Subcutaneous adipose tissue (tissue), 4 donors: ENCODE data around the gene NPW. TPM values are rescaled to one million over a fixed set of nuclear protein-coding genes. Genes with fewer than 3 reads are reported as not detected.

Source experiments
- total RNA-seq, 4 donors: library from RNA; depleted of rRNA; stranded (reverse); fragments of >200 nt; gene quantifications; one replicate each; pipeline ENCODE4 v1.1.0, GENCODE V29; 2016
- TF ChIP-seq, protein P1 (sequence below): fragments of 450-650 bp; IDR thresholded peaks from one replicate; pipeline ENCODE4 v1.5.1; 2016; ENCODE audit warnings: low read depth, mild to moderate bottlenecking, control low read depth, antibody characterized with exemption, moderate library complexity

Gene NPW
- total RNA-seq, 4 donors from 2014 or later: not detected

GRCh38 chr16:2027024-2028010 lies 7.7 kb downstream of the NPW start:
- TF ChIP-seq, protein P1, sequence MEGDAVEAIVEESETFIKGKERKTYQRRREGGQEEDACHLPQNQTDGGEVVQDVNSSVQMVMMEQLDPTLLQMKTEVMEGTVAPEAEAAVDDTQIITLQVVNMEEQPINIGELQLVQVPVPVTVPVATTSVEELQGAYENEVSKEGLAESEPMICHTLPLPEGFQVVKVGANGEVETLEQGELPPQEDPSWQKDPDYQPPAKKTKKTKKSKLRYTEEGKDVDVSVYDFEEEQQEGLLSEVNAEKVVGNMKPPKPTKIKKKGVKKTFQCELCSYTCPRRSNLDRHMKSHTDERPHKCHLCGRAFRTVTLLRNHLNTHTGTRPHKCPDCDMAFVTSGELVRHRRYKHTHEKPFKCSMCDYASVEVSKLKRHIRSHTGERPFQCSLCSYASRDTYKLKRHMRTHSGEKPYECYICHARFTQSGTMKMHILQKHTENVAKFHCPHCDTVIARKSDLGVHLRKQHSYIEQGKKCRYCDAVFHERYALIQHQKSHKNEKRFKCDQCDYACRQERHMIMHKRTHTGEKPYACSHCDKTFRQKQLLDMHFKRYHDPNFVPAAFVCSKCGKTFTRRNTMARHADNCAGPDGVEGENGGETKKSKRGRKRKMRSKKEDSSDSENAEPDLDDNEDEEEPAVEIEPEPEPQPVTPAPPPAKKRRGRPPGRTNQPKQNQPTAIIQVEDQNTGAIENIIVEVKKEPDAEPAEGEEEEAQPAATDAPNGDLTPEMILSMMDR: no peak

GRCh38 chr16:2028146-2028545 lies 8.6 kb downstream of the NPW start:
- TF ChIP-seq, protein P1: no peak

- TF ChIP-seq, protein P1: no peak
Measured at GRCh38 chr16:2028620-2029220, 9.1 kb downstream of the NPW start.

DNA sequence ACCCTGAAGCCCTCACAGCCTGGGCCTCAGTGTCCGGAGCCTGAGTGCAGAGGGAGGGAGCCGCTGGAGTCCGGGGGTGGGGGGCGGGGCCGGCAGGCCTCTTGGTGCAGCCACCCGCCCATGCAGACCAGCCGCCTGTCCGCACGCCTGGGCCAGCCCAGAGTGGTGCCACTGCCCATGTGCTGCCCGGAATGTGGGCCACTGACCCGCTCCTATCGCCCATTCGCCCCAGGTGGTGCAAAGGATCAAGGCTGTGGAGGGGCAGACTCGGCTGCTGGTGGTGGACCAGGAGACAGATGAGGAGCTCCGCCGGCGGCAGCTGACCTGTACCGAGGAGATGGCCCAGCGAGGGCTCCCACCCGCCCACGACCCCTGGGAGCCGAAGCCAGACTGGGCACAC lies 9.8 kb downstream of the NPW start:
- TF ChIP-seq, protein P1: no peak

DNA sequence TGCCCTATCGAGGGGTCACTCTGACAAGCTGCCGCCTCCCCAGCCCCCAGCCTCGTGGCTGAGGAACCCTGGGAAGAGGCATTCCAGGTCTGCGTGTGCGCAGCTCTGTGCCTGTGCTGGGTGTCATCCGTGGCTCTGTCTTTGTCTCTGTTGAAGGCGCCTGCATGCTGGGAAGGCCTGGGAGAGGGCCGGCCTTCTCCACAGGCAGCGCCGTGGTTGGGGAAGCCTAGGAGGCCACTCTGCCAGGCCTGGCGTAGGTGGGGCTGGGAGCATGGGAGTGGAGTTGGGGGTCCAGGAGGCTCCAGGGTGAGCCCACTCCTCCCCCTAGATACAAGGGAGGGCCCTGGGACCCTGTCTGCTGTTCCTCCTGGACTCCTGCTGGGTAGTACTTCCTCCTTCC lies 10.5 kb downstream of the NPW start:
- TF ChIP-seq, protein P1: no peak

DNA sequence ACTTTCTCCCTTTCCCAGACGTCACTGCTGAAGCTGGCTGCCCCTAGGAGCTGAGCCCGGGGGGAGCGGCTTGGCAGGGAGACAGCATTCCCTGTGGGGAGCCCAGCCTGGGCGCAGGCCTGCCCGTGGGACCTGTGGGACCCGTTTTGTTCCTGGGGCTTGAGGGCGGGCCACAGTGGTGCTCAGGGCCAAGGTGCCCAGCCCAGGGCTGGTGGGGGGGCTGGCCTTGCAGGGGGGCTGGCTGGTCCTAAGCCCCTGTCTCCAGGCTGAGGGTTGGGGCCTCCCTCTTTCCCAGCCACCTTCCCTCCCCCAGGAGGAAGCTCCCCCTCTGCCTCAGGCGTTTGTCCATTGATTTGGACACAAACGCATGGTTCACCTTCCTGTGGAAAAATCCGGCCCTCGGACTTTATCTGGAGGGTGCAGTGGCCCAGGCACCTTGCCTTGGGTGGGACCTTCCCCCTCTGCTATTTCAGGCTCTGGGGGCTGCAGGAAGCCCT lies 11.5 kb downstream of the NPW start:
- TF ChIP-seq, protein P1: no peak

DNA sequence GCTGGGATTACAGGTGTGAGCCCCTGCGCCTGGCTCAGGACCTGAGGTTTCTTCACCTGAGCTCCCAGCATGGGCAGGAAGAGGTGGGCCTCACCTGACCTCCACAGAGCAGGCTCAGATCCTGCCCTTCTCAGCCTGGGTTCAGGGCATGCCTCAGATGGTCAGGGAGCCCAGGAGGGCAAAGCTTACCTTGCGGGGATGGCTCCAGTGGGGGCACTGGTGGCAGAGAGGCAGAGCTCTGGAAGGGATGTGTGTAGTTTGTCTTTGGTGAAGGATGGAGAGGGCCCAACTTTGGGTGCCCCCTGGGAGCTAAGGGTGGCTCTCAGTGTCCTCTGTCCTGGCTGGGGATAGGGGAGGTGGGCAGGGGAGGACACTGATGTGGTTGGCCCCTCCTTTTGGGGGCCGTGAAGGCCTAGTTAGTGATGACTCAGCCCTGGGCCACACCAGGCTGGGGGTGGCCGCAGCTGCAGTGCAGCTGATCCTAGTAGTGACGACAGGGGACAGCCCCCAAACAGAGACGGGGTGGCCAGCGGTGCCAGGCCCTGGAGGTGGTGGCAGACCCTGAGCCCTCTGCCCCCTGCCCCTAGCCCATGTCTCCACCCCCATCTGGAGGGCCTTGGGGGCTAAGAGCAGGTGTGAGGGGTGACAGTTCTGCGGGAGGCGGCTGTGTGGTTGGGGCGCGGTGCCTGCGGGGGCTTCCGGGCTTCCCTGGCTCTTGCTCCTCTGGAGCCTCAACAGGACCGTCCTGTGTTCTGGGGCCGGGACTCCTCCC lies 12.9 kb downstream of the NPW start:
- TF ChIP-seq, protein P1: no peak
